Prostate gland (tissue), 2 donors: Measurements from ENCODE around the gene PTBP3. TPM values are rescaled to one million over a fixed set of nuclear protein-coding genes. Genes with fewer than 3 reads are reported as not detected.

Experiments used
- DNase-seq: peaks from one replicate; pipeline ENCODE4 v3.0.0-alpha.2; 2019; ENCODE audit warnings: low spot score
- H3K27ac ChIP-seq, 2 donors: fragments of 200-600 bp; sonication (generic); 2 replicates each; pipeline ENCODE4 v1.5.1; 2017 to 2019
- H3K27me3 ChIP-seq: fragments of 200-600 bp; sonication (generic); replicated peaks from 2 replicates; pipeline ENCODE4 v1.5.1; 2019; ENCODE audit not compliant: insufficient read depth
- H3K36me3 ChIP-seq, 2 donors: fragments of 200-600 bp; sonication (generic); 1 replicate in 1 of 2; 2 replicates in 1 of 2; pipeline versions ENCODE4 v1.5.1 to v1.8.1; 2017 to 2019
- H3K4me1 ChIP-seq: fragments of 200-600 bp; sonication (generic); replicated peaks from 2 replicates; pipeline ENCODE4 v1.5.1; 2019
- H3K4me3 ChIP-seq, 2 donors: fragments of 200-600 bp; sonication (generic); 2 replicates each; pipeline ENCODE4 v1.5.1; 2017 to 2019
- H3K9me3 ChIP-seq: fragments of 200-600 bp; sonication (generic); 2 replicates; pipeline ENCODE4 v1.5.1; 2017
- CTCF ChIP-seq, 4 experiments: fragments of 200-600 bp in 2 of 4; fragments of 450-650 bp in 2 of 4; sonication (generic) in 2 of 4; IDR thresholded peaks; 1 replicate in 3 of 4; 2 replicates in 1 of 4; pipeline ENCODE4 v1.5.1; 2016 to 2019; ENCODE audit warnings: antibody characterized with exemption in 4 of 4, mild to moderate bottlenecking in 2 of 4, moderate library complexity in 2 of 4
- POLR2A ChIP-seq: fragments of 450-650 bp; IDR thresholded peaks from one replicate; pipeline ENCODE4 v1.6.1; 2016; ENCODE audit warnings: antibody characterized with exemption, mild to moderate bottlenecking
- POLR2AphosphoS5 ChIP-seq: sonication (generic); formaldehyde crosslinking; IDR thresholded peaks from one replicate; pipeline ENCODE4 v1.6.1; 2017; ENCODE audit warnings: antibody characterized with exemption
- WGBS: methylation state at CpG from one replicate; pipeline ENCODE4 v1.1.5; 2018; 5-methylcytosine and 5-hydroxymethylcytosine counted together
- intact Hi-C: fragments of 100-400 bp; cut with DNase I; formaldehyde crosslinking; loops from one replicate; pipeline ENCODE4 v1.14.2; 2022
- total RNA-seq, 2 donors: library from RNA; depleted of rRNA; stranded (reverse); fragments of >200 nt; gene quantifications; one replicate each; pipeline ENCODE4 v1.1.0, GENCODE V29; 2016

Gene PTBP3
- total RNA-seq, 2 donors from 2014 or later = 56.6 to 140 TPM

DNA sequence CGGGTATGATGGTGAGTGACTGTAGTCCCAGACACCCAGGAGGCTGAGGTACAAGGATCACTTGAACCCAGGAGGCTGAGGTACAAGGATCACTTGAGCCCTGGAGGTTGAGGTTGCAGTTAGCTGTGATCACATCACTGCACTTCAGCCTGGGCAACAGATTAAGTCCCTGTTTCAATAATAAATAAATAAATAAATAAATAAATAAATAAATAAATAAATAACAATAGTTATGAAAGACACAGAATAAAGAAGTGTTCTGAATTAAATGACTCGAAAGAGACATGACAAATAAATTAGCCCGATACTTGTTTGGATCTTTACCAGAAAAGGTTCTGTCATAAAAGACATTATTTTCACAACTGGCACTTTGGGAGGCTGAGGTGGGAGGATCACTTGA is 86.3 kb downstream of the PTBP3 start:
- no peak for DNase-seq
- Histone ChIP-seq H3K4me3 (no peak overlapping the region), H3K9me3 (no peaks in the 10 kb centered on the region), H3K27ac (no peak overlapping the region), H3K36me3 (no peaks in the 10 kb centered on the region), H3K27me3 (no peaks in the 10 kb centered on the region), H3K4me1 (no peaks in the 10 kb centered on the region)
- TF ChIP-seq POLR2A (no peak), POLR2AphosphoS5 (no peak), CTCF (IDR thresholded peaks at IDR 0.05) (no peak)
- WGBS = 93% methylated on average over 3 of the region's 3 CpGs
- intact Hi-C loops = no loop called here

DNA sequence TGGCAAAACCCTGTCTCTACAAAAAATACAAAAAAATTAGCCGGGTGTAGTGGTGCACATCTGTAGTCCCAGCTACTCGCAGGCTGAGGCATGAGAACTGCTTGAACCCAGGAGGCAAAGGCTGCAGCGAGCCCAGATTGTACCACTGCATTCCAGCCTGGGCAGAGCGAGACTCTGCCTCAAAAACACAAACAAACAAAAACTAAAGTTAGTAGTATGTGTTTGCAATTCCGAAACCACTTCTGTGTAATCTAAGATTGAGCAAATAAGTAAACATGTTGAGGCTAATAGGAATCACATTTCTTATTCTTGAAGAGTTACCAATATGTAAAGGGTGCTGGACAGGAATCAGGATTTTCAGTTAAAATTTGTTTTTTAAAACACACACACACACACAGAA is 88.3 kb downstream of the PTBP3 start:
- no peak for TF ChIP-seq POLR2A
- no peak for TF ChIP-seq POLR2AphosphoS5
- no peak for TF ChIP-seq CTCF (IDR thresholded peaks at IDR 0.05)
- 83% methylated on average over 5 of the region's 5 CpGs for WGBS

DNA sequence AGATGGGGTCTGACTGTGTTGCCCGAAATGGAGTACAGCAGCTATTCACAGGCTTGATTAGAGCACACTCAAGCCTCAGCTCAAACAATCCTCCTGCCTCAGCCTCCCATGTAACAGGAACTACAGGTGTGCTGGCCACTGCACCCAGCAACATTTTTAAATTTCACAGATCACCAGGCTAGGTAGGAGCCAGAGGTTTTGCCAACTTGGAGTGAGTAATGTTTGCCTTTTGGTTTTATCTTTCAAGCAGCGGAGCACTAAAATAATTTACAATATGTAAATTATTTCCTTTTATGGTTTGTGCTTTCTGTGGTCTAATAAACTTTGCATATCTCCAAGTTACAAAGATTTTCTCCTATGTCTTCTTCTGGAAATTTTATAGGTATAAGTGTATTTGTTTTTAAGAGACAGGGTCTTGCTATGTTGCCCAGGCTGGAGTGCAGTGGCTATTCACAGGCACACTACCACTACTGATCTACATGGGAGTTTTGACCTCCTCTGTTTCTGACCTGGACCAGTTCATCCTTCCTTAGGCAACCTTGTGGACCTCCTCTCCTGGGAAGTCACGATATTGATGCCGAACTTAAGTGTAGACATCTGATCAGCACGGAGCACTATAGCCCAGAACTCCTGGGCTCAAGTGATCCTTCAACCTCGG is 91.1 kb downstream of the PTBP3 start:
- Histone ChIP-seq H3K4me3 (no peak overlapping the region), H3K4me1 (no peaks in the 10 kb centered on the region), H3K27me3 (no peaks in the 10 kb centered on the region), H3K36me3 (no peaks in the 10 kb centered on the region), H3K9me3 (no peaks in the 10 kb centered on the region), H3K27ac (no peak overlapping the region)
- TF ChIP-seq CTCF (IDR thresholded peaks at IDR 0.05) = no peak
- TF ChIP-seq POLR2A = no peak
- TF ChIP-seq POLR2AphosphoS5 = no peak
- intact Hi-C loops = no loop called here
- no peak for DNase-seq
- 94% methylated on average over 6 of the region's 6 CpGs for WGBS

More for the DNA sequence above, 88.3 kb downstream of the PTBP3 start:
- intact Hi-C loops = no loop called here
- H3K4me1 ChIP-seq = no peaks in the 10 kb centered on the region
- H3K36me3 ChIP-seq = no peaks in the 10 kb centered on the region
- no peaks in the 10 kb centered on the region for H3K27me3 ChIP-seq
- no peak for DNase-seq
- H3K9me3 ChIP-seq = no peaks in the 10 kb centered on the region
- H3K4me3 ChIP-seq = no peak overlapping the region
- H3K27ac ChIP-seq = no peak overlapping the region

DNA sequence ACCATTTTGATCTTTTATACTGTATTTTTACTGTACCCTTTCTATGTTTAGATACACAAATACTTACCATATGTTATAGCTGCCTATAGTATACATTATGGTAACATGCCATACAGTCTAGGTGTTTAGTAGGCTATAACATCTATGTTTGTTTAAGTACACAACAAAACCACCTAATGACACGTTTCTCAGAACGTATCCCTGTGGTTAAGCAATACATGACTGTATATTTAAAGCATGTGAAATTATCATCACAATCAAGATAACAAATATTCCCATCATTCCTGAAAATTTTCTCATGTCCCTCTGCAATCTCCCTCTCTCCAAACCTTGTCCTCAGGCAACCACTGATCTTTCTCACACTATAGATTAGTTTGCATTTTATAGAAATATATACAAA is 91.9 kb downstream of the PTBP3 start:
- H3K27ac ChIP-seq = no peak overlapping the region
- H3K4me3 ChIP-seq = no peak overlapping the region
- no peak for DNase-seq
- H3K4me1 ChIP-seq = no peaks in the 10 kb centered on the region
- intact Hi-C loops = no loop called here
- no peaks in the 10 kb centered on the region for H3K27me3 ChIP-seq
- H3K36me3 ChIP-seq = no peaks in the 10 kb centered on the region
- TF ChIP-seq POLR2A = no peak
- TF ChIP-seq POLR2AphosphoS5 = no peak
- no peak for TF ChIP-seq CTCF (IDR thresholded peaks at IDR 0.05)
- 67% methylated on average over 2 of the region's 2 CpGs for WGBS
- H3K9me3 ChIP-seq = no peaks in the 10 kb centered on the region

GRCh38 chr9:112239708-112240107 is 93.7 kb downstream of the PTBP3 start:
- Histone ChIP-seq H3K4me3 (no peak overlapping the region), H3K27me3 (no peaks in the 10 kb centered on the region), H3K36me3 (no peaks in the 10 kb centered on the region), H3K27ac (no peak overlapping the region), H3K9me3 (no peaks in the 10 kb centered on the region), H3K4me1 (no peaks in the 10 kb centered on the region)
- WGBS = 97% methylated on average over 2 of the region's 2 CpGs
- intact Hi-C loops = no loop called here
- DNase-seq = no peak
- TF ChIP-seq POLR2AphosphoS5 = no peak
- TF ChIP-seq CTCF (IDR thresholded peaks at IDR 0.05) = no peak
- TF ChIP-seq POLR2A = no peak
